K562 (cell line): ENCODE results near the gene PSD4. TPM values are rescaled to one million over a fixed set of nuclear protein-coding genes. Genes with fewer than 3 reads are reported as not detected.

Experiments
- ATAC-seq: fragments of 200-7000 bp; cut with Tn5 transposase; 3 replicates; pipeline ENCODE4 v1.9.1; 2020; ENCODE audit warnings: moderate library complexity
- BruUV-seq: library from RNA; stranded (reverse); fragments of 400-500 nt; replicated peaks from 2 replicates; lab custom pipeline; 2021; lab: Mats Ljungman, UMichigan
- CTCF ChIA-PET: fragments of 300-600 bp; formaldehyde crosslinking; extraction: SDS; loops from one replicate; lab custom pipeline; 2021; ENCODE audit warnings: low intra/inter-chr PET ratio; lab: Yijun Ruan, JAX
- POLR2A ChIA-PET: fragments of 300-600, 350-650 bp; sonication (Branson Sonifier 250); formaldehyde crosslinking; extraction: SDS; loops from one replicate; lab custom pipeline; 2021; ENCODE audit warnings: antibody characterized with exemption, inconsistent platforms; lab: Yijun Ruan, JAX
- DNase-seq, 4 experiments: peaks; one replicate each; pipeline versions ENCODE4 v3.0.0 to v3.0.0-alpha.2; 2011 to 2018; ENCODE audit warnings: low spot score in 3 of 4, mixed read lengths in 3 of 4; ENCODE audit errors: extremely low read depth in 1 of 4
- FAIRE-seq: peaks from 2 replicates; lab custom pipeline; 2011; peaks lifted over from hg19 to GRCh38; lab: Jason Lieb, UNC
- H2AFZ ChIP-seq: 2 replicates; pipeline ENCODE4 v1.6.0; 2011; ENCODE audit warnings: low read depth, low read length, control low read depth, inconsistent platforms
- H3K27ac ChIP-seq: fragments of 200-600 bp; 3 replicates; pipeline ENCODE4 v1.8.0; 2011; ENCODE audit warnings: low read depth, mild to moderate bottlenecking, control low read depth, inconsistent platforms, low read length, moderate library complexity, mixed read lengths; ENCODE audit errors: extremely low read depth
- H3K27me3 ChIP-seq, 2 experiments: fragments of 300-600 bp in 1 of 2; 2 replicates in 1 of 2; 3 replicates in 1 of 2; pipeline versions ENCODE4 v1.6.0 to v1.8.0; 2011; ENCODE audit warnings: inconsistent platforms in 2 of 2, low read length in 2 of 2, mild to moderate bottlenecking in 1 of 2, mixed read lengths in 1 of 2, moderate library complexity in 1 of 2; ENCODE audit not compliant: control insufficient read depth in 2 of 2, insufficient read depth in 2 of 2
- H3K36me3 ChIP-seq: fragments of 300-600 bp; 3 replicates; pipeline ENCODE4 v1.8.0; 2011; ENCODE audit warnings: mild to moderate bottlenecking, low read length, inconsistent platforms; ENCODE audit not compliant: control insufficient read depth, insufficient read depth
- H3K4me1 ChIP-seq, 2 experiments: fragments of 200-600 bp in 1 of 2; replicated peaks in 1 of 2; 2 replicates in 1 of 2; 3 replicates in 1 of 2; pipeline versions ENCODE4 v1.5.1 to v1.8.0; 2011; ENCODE audit warnings: inconsistent platforms in 2 of 2, low read length in 2 of 2, mild to moderate bottlenecking in 1 of 2, mixed read lengths in 1 of 2, moderate library complexity in 1 of 2; ENCODE audit not compliant: control insufficient read depth in 2 of 2, insufficient read depth in 2 of 2
- H3K4me2 ChIP-seq: 2 replicates; pipeline ENCODE4 v1.6.1; 2011; ENCODE audit warnings: low read length, control low read depth, inconsistent platforms, mixed read lengths; ENCODE audit not compliant: insufficient read depth
- H3K4me3 ChIP-seq: fragments of 200-600 bp; sonication (generic), shearing (Covaris generic); 2 replicates; pipeline ENCODE4 v1.5.1; 2016; ENCODE audit warnings: control low read depth, inconsistent platforms
- H3K79me2 ChIP-seq: fragments of 200-600 bp; 3 replicates; pipeline ENCODE4 v1.8.0; 2011; ENCODE audit warnings: low read length, inconsistent platforms; ENCODE audit not compliant: control insufficient read depth, insufficient read depth
- H3K9ac ChIP-seq, 2 experiments: 2 replicates each; pipeline versions ENCODE4 v1.6.0 to v1.6.1; 2011; ENCODE audit warnings: low read depth in 2 of 2, low read length in 2 of 2, control low read depth in 1 of 2, inconsistent platforms in 1 of 2, mild to moderate bottlenecking in 1 of 2, mixed read lengths in 1 of 2; ENCODE audit not compliant: insufficient read depth in 1 of 2
- H3K9me1 ChIP-seq: one replicate; pipeline ENCODE4 v1.6.0; 2011; ENCODE audit warnings: inconsistent platforms, mild to moderate bottlenecking, low read length, moderate library complexity; ENCODE audit not compliant: control insufficient read depth, insufficient read depth
- H3K9me3 ChIP-seq: replicated peaks from 2 replicates; pipeline ENCODE4 v1.5.1; 2011; ENCODE audit warnings: low read depth, low read length, inconsistent platforms; ENCODE audit not compliant: control insufficient read depth, insufficient read depth
- H4K20me1 ChIP-seq: replicated peaks from 2 replicates; pipeline ENCODE4 v1.6.1; 2011; ENCODE audit warnings: low read length, inconsistent platforms, mixed read lengths; ENCODE audit not compliant: control insufficient read depth, insufficient read depth
- WGBS: fragments of 100-300 bp; shearing (Covaris generic); methylation state at CpG from one replicate; pipeline ENCODE4 v1.1.6; 2016; ENCODE audit warnings: low coverage, mixed read lengths; ENCODE audit not compliant: insufficient coverage; ENCODE audit errors: missing lambda C conversion rate; 5-methylcytosine and 5-hydroxymethylcytosine counted together
- in situ Hi-C: fragments of 300-500 bp; cut with MboI; formaldehyde crosslinking; loops from 4 replicates; pipeline ENCODE4 v1.15.0; 2018; ENCODE audit warnings: inconsistent platforms, mixed read lengths
- intact Hi-C: fragments of 100-400 bp; cut with micrococcal nuclease; formaldehyde crosslinking; loops from 2 replicates; pipeline ENCODE4 v1.14.2; 2022
- polyA plus RNA-seq, 8 experiments: library from polyadenylated mRNA; depleted of rRNA in 4 of 8; stranded (reverse) in 5 of 8; unstranded in 3 of 8; fragments of >200 nt; fragmentation: Nextera tagmentation in 2 of 8; fragmentation: Illumina TruSeq in 1 of 8; extraction: Ambion mirVana in 2 of 8; extraction: Trizol in 1 of 8; gene quantifications; 2 replicates each; pipeline versions ENCODE4 v1.2.1 to v1.2.3, GENCODE V29; 2011 to 2014; ENCODE audit warnings: inconsistent platforms in 1 of 8, missing spikeins in 1 of 8
- total RNA-seq, 7 experiments: library from RNA; depleted of rRNA in 6 of 7; stranded (reverse); fragments of >200 nt in 6 of 7; fragmentation: Illumina TruSeq in 2 of 7; extraction: Trizol in 2 of 7; gene quantifications; 2 replicates each; pipeline versions ENCODE4 v1.2.1 to v1.2.3, GENCODE V29; 2011 to 2021; ENCODE audit warnings: low replicate concordance in 1 of 7
- TF ChIP-seq, protein P1 (sequence below): fragments of 450-650 bp; IDR thresholded peaks from 2 replicates; pipeline ENCODE4 v1.6.1; 2016; ENCODE audit warnings: borderline replicate concordance
- TF ChIP-seq, protein P2 (sequence below), 3 experiments: IDR thresholded peaks in 2 of 3; conservative IDR thresholded peaks in 1 of 3; 2 replicates each; pipeline ENCODE4 v1.5.1; 2011 to 2012; ENCODE audit warnings: low read length in 3 of 3, mild to moderate bottlenecking in 3 of 3, control low read depth in 2 of 3, improper control_type of control experiment in 1 of 3, inconsistent platforms in 1 of 3, low read depth in 1 of 3, mixed read lengths in 1 of 3, moderate library complexity in 1 of 3; ENCODE audit not compliant: insufficient read depth in 2 of 3

PSD4 gene
- total and polyA plus RNA-seq, 9 of the 15 experiments (the other 6 are each of a cell fraction or from before 2014, with no cell fraction given): 0.46 to 54.0 (median 20.8) TPM

DNA sequence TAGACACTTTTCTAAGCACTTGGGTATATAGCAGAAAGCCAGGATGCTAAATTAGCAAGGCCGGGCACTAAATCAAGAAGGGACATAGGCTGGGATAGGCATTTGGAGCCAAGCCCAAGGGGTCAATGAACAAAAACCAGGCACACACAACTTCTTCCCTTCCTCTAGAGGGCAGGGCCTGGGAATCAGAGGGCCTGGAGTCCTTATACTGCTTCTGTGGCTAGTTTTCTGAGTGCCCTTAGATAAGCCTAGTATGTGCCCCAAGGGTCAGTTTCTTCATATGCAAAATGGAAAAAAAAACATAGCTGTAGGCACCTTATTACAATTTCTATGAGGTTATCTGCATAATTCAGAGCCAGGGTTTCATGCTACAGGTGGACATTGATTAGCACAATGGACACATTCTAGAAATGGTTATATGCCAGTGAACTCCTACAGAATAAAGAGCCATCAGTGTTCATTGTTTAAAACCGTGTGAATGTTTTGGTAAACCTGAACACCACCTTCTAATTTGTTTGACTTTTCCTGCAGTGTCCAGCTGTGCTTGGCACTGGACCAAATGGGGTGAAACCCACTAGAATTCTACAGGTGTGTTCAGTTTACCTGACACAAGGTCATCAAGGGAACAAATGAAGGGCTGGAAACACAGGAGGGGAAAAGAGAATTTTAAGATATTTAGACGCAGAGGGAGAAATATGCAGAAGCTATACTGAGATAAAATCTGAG is 55.4 kb downstream of the PSD4 start:
- Histone ChIP-seq H3K4me2 (no peak overlapping the region), H3K27ac (no peak overlapping the region), H2AFZ (no peak overlapping the region), H3K4me3 (no peak overlapping the region), H3K9ac (no peak overlapping the region), H3K27me3 (no peaks in the 10 kb centered on the region), H3K9me1 (no peaks in the 10 kb centered on the region), H3K36me3 (no peaks in the 10 kb centered on the region), H3K4me1 (peaks cover 13 to 16% of the 10 kb centered on the region in 2 experiments), H3K79me2 (no peaks in the 10 kb centered on the region), H3K9me3 (no peaks in the 10 kb centered on the region), H4K20me1 (no peaks in the 10 kb centered on the region)
- in situ Hi-C loops (no loop called here), intact Hi-C loops (loop anchor here (5.0 kb wide), 1 partner anchor 92 kb away; no protein-coding TSS in a partner anchor)
- FAIRE-seq: peak; percentile 23
- TF ChIP-seq, protein P1, sequence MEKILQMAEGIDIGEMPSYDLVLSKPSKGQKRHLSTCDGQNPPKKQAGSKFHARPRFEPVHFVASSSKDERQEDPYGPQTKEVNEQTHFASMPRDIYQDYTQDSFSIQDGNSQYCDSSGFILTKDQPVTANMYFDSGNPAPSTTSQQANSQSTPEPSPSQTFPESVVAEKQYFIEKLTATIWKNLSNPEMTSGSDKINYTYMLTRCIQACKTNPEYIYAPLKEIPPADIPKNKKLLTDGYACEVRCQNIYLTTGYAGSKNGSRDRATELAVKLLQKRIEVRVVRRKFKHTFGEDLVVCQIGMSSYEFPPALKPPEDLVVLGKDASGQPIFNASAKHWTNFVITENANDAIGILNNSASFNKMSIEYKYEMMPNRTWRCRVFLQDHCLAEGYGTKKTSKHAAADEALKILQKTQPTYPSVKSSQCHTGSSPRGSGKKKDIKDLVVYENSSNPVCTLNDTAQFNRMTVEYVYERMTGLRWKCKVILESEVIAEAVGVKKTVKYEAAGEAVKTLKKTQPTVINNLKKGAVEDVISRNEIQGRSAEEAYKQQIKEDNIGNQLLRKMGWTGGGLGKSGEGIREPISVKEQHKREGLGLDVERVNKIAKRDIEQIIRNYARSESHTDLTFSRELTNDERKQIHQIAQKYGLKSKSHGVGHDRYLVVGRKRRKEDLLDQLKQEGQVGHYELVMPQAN: no peak
- TF ChIP-seq, protein P2, sequence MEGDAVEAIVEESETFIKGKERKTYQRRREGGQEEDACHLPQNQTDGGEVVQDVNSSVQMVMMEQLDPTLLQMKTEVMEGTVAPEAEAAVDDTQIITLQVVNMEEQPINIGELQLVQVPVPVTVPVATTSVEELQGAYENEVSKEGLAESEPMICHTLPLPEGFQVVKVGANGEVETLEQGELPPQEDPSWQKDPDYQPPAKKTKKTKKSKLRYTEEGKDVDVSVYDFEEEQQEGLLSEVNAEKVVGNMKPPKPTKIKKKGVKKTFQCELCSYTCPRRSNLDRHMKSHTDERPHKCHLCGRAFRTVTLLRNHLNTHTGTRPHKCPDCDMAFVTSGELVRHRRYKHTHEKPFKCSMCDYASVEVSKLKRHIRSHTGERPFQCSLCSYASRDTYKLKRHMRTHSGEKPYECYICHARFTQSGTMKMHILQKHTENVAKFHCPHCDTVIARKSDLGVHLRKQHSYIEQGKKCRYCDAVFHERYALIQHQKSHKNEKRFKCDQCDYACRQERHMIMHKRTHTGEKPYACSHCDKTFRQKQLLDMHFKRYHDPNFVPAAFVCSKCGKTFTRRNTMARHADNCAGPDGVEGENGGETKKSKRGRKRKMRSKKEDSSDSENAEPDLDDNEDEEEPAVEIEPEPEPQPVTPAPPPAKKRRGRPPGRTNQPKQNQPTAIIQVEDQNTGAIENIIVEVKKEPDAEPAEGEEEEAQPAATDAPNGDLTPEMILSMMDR (IDR thresholded peaks at IDR 0.05 in 2 of 3, conservative IDR thresholded peaks at IDR 0.05 in 1 of 3; ENCODE audit: insufficient read depth in 2 of 3, low read depth in 1 of 3, low read length in 3 of 3): peak; percentile 1 to 32 (median 29); a peak in 2 of 6 replicates
- DNase-seq: peak in 1 of 4 experiments; percentile 31
- CTCF ChIA-PET: no interaction called here
- POLR2A ChIA-PET: interaction anchor here (0.9 kb wide), 1 partner anchor 23 kb away, joined by 3 read pairs; no protein-coding TSS in a partner anchor
- peak; percentile 54; the same call in 1 of the 3 replicates for ATAC-seq
- BruUV-seq: no TSS peak
- whole genome bisulfite sequencing: 23% methylated on average over 3 of the region's 3 CpGs
